Sigmoid colon (tissue), 7 donors: ENCODE results near the gene GPA33. TPM values are rescaled to one million over a fixed set of nuclear protein-coding genes. Genes with fewer than 3 reads are reported as not detected.

Source experiments
- DNase-seq: peaks from one replicate; pipeline ENCODE4 v3.0.0-alpha.2; 2019
- H3K27ac ChIP-seq, 4 donors: fragments of 200-600 bp; sonication (generic); one replicate each; pipeline ENCODE4 v1.5.1; 2016 to 2019; ENCODE audit warnings: mild to moderate bottlenecking in 1 of 4
- H3K27me3 ChIP-seq, 3 donors: fragments of 200-600 bp; sonication (generic); one replicate each; pipeline ENCODE4 v1.5.1; 2019; ENCODE audit warnings: mild to moderate bottlenecking in 1 of 3
- H3K36me3 ChIP-seq, 4 donors: fragments of 200-600 bp; sonication (generic); one replicate each; pipeline ENCODE4 v1.5.1; 2016 to 2019
- H3K4me1 ChIP-seq, 4 donors: fragments of 200-600 bp; sonication (generic); one replicate each; pipeline ENCODE4 v1.5.1; 2017 to 2019
- H3K4me3 ChIP-seq, 4 donors: fragments of 200-600 bp; sonication (generic); one replicate each; pipeline ENCODE4 v1.5.1; 2017 to 2019; ENCODE audit warnings: mild to moderate bottlenecking in 2 of 4, moderate library complexity in 1 of 4
- H3K9me3 ChIP-seq, 4 donors: fragments of 200-600 bp in 3 of 4; sonication (generic) in 3 of 4; one replicate each; pipeline versions ENCODE4 v1.5.1 to v1.6.1; 2013 to 2019
- CTCF ChIP-seq, 4 experiments: fragments of 450-650 bp in 3 of 4; fragments of 200-600 bp in 1 of 4; IDR thresholded peaks; one replicate each; pipeline ENCODE4 v1.5.1; 2016 to 2019; ENCODE audit warnings: antibody characterized with exemption in 4 of 4, mild to moderate bottlenecking in 3 of 4, moderate library complexity in 2 of 4
- EP300 ChIP-seq, 4 donors: sonication (generic); formaldehyde crosslinking; IDR thresholded peaks; one replicate each; pipeline ENCODE4 v1.6.1; 2017; ENCODE audit warnings: antibody characterized with exemption in 4 of 4
- POLR2A ChIP-seq, 2 donors: fragments of 450-650 bp; IDR thresholded peaks; one replicate each; pipeline ENCODE4 v1.6.1; 2016; ENCODE audit warnings: antibody characterized with exemption in 2 of 2, mild to moderate bottlenecking in 2 of 2, moderate library complexity in 2 of 2
- POLR2AphosphoS5 ChIP-seq, 4 donors: sonication (generic); formaldehyde crosslinking; IDR thresholded peaks; one replicate each; pipeline ENCODE4 v1.6.1; 2017; ENCODE audit warnings: antibody characterized with exemption in 4 of 4
- WGBS, 2 donors: extraction: QIAGEN DNeasy Blood & Tissue Kit; methylation state at CpG; one replicate each; pipeline ENCODE4 v1.1.7; 2013; 5-methylcytosine and 5-hydroxymethylcytosine counted together
- intact Hi-C: fragments of 100-400 bp; cut with DNase I; formaldehyde crosslinking; loops from one replicate; pipeline ENCODE4 v1.15.1; 2023
- polyA plus RNA-seq, 3 donors: library from polyadenylated mRNA; stranded (reverse); fragments of 200-250 nt; gene quantifications; one replicate each; pipeline ENCODE4 v1.2.3, GENCODE V29; 2013
- total RNA-seq, 4 donors: library from RNA; depleted of rRNA; stranded (reverse); fragments of >200 nt; gene quantifications; one replicate each; pipeline ENCODE4 v1.1.0, GENCODE V29; 2016
- donor health status: healthy with polysubstance abuse.
- donor health status: Bipolar disorder and iron deficiency.
- donor health status: healthy.

The GPA33 gene
- total and polyA plus RNA-seq, 7 donors, result 0.28 to 363 (median 90.7) TPM; not detected in 2

- 17 to 53% methylated on average over 2 of the region's 2 CpGs for WGBS, 2 donors
- H3K4me1 ChIP-seq, result peaks cover 0 to 11% (median 5%) of the 10 kb centered on the region in 4 donors
- intact Hi-C loops, result no loop called here
- no peak overlapping the region for H3K27ac ChIP-seq
- peaks cover 0 to 2% (median 0%) of the 10 kb centered on the region in 4 donors for H3K9me3 ChIP-seq
- H3K27me3 ChIP-seq, result no peaks in the 10 kb centered on the region
- TF ChIP-seq POLR2A (IDR thresholded peaks at IDR 0.05) (no peak), CTCF (IDR thresholded peaks at IDR 0.05) (no peak), POLR2AphosphoS5 (IDR thresholded peaks at IDR 0.05) (no peak), EP300 (IDR thresholded peaks at IDR 0.05) (no peak)
- no peaks in the 10 kb centered on the region for H3K36me3 ChIP-seq
- no peak overlapping the region for H3K4me3 ChIP-seq
- DNase-seq, result no peak
Observed at GRCh38 chr1:167109125-167109524, 18.9 kb upstream of the GPA33 start.

GRCh38 chr1:167107456-167107855 lies 17.3 kb upstream of the GPA33 start:
- Histone ChIP-seq H3K27ac (no peak overlapping the region), H3K4me3 (no peak overlapping the region), H3K4me1 (peaks cover 0 to 11% (median 5%) of the 10 kb centered on the region in 4 donors), H3K36me3 (no peaks in the 10 kb centered on the region), H3K9me3 (peaks cover 0 to 2% (median 0%) of the 10 kb centered on the region in 4 donors), H3K27me3 (no peaks in the 10 kb centered on the region)
- no peak for DNase-seq
- intact Hi-C loops, result no loop called here
- no peak for TF ChIP-seq POLR2A (IDR thresholded peaks at IDR 0.05)
- no peak for TF ChIP-seq POLR2AphosphoS5 (IDR thresholded peaks at IDR 0.05)
- TF ChIP-seq CTCF (IDR thresholded peaks at IDR 0.05), result no peak
- no peak for TF ChIP-seq EP300 (IDR thresholded peaks at IDR 0.05)

GRCh38 chr1:167106119-167106461 lies 15.9 kb upstream of the GPA33 start:
- TF ChIP-seq POLR2A (IDR thresholded peaks at IDR 0.05) (no peak), EP300 (IDR thresholded peaks at IDR 0.05) (no peak), CTCF (IDR thresholded peaks at IDR 0.05) (no peak), POLR2AphosphoS5 (IDR thresholded peaks at IDR 0.05) (no peak)
- DNase-seq, result no peak
- H3K4me1 ChIP-seq, result peaks cover 0 to 11% (median 5%) of the 10 kb centered on the region in 4 donors
- intact Hi-C loops, result no loop called here
- H3K36me3 ChIP-seq, result no peaks in the 10 kb centered on the region
- 86% methylated on average over 4 of the region's 4 CpGs for WGBS, 2 donors
- no peak overlapping the region for H3K4me3 ChIP-seq
- peaks cover 0 to 2% (median 0%) of the 10 kb centered on the region in 4 donors for H3K9me3 ChIP-seq
- H3K27ac ChIP-seq, result no peak overlapping the region
- H3K27me3 ChIP-seq, result no peaks in the 10 kb centered on the region

GRCh38 chr1:167105271-167106118 lies 15.3 kb upstream of the GPA33 start:
- intact Hi-C loops, result no loop called here
- WGBS, 2 donors, result 27 to 32% methylated on average over 12 of the region's 12 CpGs

More at GRCh38 chr1:167105271-167106118, 15.3 kb upstream of the GPA33 start:
- Histone ChIP-seq H3K4me3 (no peak overlapping the region), H3K27ac (peak overlapping the region in 1 of 4 donors; percentile 13), H3K9me3 (peaks cover 0 to under 1% (median 0%) of the 10 kb centered on the region in 4 donors), H3K36me3 (no peaks in the 10 kb centered on the region), H3K4me1 (peaks cover 0 to 11% (median 5%) of the 10 kb centered on the region in 4 donors), H3K27me3 (no peaks in the 10 kb centered on the region)
- TF ChIP-seq EP300 (IDR thresholded peaks at IDR 0.05) (no peak), POLR2AphosphoS5 (IDR thresholded peaks at IDR 0.05) (no peak), CTCF (IDR thresholded peaks at IDR 0.05) (no peak), POLR2A (IDR thresholded peaks at IDR 0.05) (no peak)
- no peak for DNase-seq
